CD8-positive, alpha-beta memory T cell (primary cell): ENCODE results near the gene SMYD3. TPM values are rescaled to one million over a fixed set of nuclear protein-coding genes. Genes with fewer than 3 reads are reported as not detected.
A peak's percentile ranks its signal among the peaks of the same experiment; 100 is the strongest.

Source experiments
- CTCF ChIA-PET: fragments of 350-600 bp; sonication (Branson Sonifier 250); formaldehyde crosslinking; loops from one replicate; lab custom pipeline; 2021; ENCODE audit warnings: antibody characterized with exemption; lab: Charles Lee
- POLR2A ChIA-PET: fragments of 350-600 bp; sonication (Branson Sonifier 250); formaldehyde crosslinking; loops from one replicate; lab custom pipeline; 2021; ENCODE audit warnings: antibody characterized with exemption; lab: Charles Lee
- DNase-seq, 5 donors: peaks; one replicate each; pipeline versions ENCODE4 v3.0.0 to v3.0.0-alpha.2; 2020 to 2022; ENCODE audit warnings: mixed read lengths in 1 of 5
- H3K27ac ChIP-seq: one replicate; pipeline ENCODE4 v1.7.0; 2013; ENCODE audit warnings: low read depth, mild to moderate bottlenecking, low read length, moderate library complexity
- H3K27me3 ChIP-seq: 2 replicates; pipeline ENCODE4 v1.7.0; 2013; ENCODE audit warnings: low read length, mild to moderate bottlenecking; ENCODE audit not compliant: insufficient read depth, poor library complexity, severe bottlenecking
- H3K36me3 ChIP-seq: 2 replicates; pipeline ENCODE4 v1.7.0; 2013; ENCODE audit warnings: mild to moderate bottlenecking, low read length, moderate library complexity; ENCODE audit not compliant: insufficient read depth
- H3K4me1 ChIP-seq: 2 replicates; pipeline ENCODE4 v1.7.0; 2013; ENCODE audit warnings: mild to moderate bottlenecking, low read length, moderate library complexity; ENCODE audit not compliant: insufficient read depth
- H3K4me3 ChIP-seq: 2 replicates; pipeline ENCODE4 v1.7.0; 2013; ENCODE audit warnings: mild to moderate bottlenecking, low read length
- H3K9me3 ChIP-seq: 2 replicates; pipeline ENCODE4 v1.7.0; 2013; ENCODE audit warnings: mild to moderate bottlenecking, low read length
- H3K27ac Mint-ChIP-seq, 8 donors: one replicate each; pipeline ENCODE4 v1.8.0; 2020 to 2021; ENCODE audit warnings: mixed read lengths in 8 of 8, mild to moderate bottlenecking in 6 of 8, inconsistent platforms in 3 of 8, moderate library complexity in 3 of 8
- H3K27me3 Mint-ChIP-seq, 2 donors: one replicate each; pipeline ENCODE4 v1.8.0; 2020 to 2021; ENCODE audit warnings: mixed read lengths in 2 of 2, mild to moderate bottlenecking in 1 of 2, moderate library complexity in 1 of 2
- H3K36me3 Mint-ChIP-seq, 3 donors: one replicate each; pipeline ENCODE4 v1.8.0; 2020 to 2021; ENCODE audit warnings: mixed read lengths in 3 of 3, inconsistent platforms in 1 of 3, mild to moderate bottlenecking in 1 of 3
- H3K4me1 Mint-ChIP-seq, 3 donors: one replicate each; pipeline ENCODE4 v1.8.0; 2020 to 2021; ENCODE audit warnings: mixed read lengths in 3 of 3, inconsistent platforms in 1 of 3, mild to moderate bottlenecking in 1 of 3
- H3K4me3 Mint-ChIP-seq, 7 donors: one replicate each; pipeline ENCODE4 v1.8.0; 2020 to 2021; ENCODE audit warnings: mixed read lengths in 7 of 7, mild to moderate bottlenecking in 6 of 7, moderate library complexity in 4 of 7, inconsistent platforms in 2 of 7
- H3K9me3 Mint-ChIP-seq, 5 donors: one replicate each; pipeline ENCODE4 v1.8.0; 2020 to 2022; ENCODE audit warnings: mixed read lengths in 5 of 5, mild to moderate bottlenecking in 3 of 5, moderate library complexity in 2 of 5, inconsistent platforms in 1 of 5
- polyA plus RNA-seq: library from polyadenylated mRNA; unstranded; fragments of 300-500 nt; fragmentation: Illumina TruSeq; gene quantifications from one replicate; pipeline ENCODE4 v1.2.3, GENCODE V29; 2021
- total RNA-seq, 2 experiments: library from RNA; stranded (reverse); gene quantifications; one replicate each; pipeline ENCODE4 v1.2.3, GENCODE V29; 2021

SMYD3 gene
- total and polyA plus RNA-seq, 3 experiments from 2014 or later, result 12.4 to 31.7 (median 14.5) TPM

DNA sequence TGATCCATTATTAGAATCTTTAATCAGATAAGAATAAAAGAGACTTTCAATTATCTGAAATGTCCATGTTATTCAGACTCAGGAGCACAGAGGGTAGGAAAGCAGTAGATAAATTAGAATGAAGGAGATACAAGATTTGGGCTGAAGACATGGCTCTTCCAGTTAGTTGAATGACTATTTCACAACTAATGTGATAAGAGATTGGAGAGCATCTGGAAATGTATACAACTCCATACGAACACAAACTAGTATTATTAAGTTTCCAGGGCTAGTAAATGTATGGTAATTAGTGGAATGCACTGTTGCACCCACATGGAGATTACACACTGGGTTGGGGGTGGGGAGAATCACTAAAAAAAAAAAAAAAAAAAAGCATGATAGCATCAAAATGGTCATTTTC is 734.3 kb downstream of the SMYD3 start:
- H3K9me3 Mint-ChIP-seq, result no peaks in the 10 kb centered on the region
- H3K27me3 Mint-ChIP-seq, result no peaks in the 10 kb centered on the region
- Histone ChIP-seq H3K4me1 (no peaks in the 10 kb centered on the region), H3K36me3 (no peaks in the 10 kb centered on the region), H3K9me3 (no peaks in the 10 kb centered on the region), H3K27me3 (no peaks in the 10 kb centered on the region), H3K27ac (no peak overlapping the region), H3K4me3 (no peak overlapping the region)
- H3K27ac Mint-ChIP-seq, result no peak overlapping the region
- peaks cover 12 to 31% (median 19%) of the 10 kb centered on the region in 3 donors for H3K36me3 Mint-ChIP-seq
- no peak for DNase-seq
- H3K4me1 Mint-ChIP-seq, result peaks cover 0 to 6% (median 4%) of the 10 kb centered on the region in 3 donors
- CTCF ChIA-PET, result no interaction called here
- POLR2A ChIA-PET, result no interaction called here
- no peak overlapping the region for H3K4me3 Mint-ChIP-seq

DNA sequence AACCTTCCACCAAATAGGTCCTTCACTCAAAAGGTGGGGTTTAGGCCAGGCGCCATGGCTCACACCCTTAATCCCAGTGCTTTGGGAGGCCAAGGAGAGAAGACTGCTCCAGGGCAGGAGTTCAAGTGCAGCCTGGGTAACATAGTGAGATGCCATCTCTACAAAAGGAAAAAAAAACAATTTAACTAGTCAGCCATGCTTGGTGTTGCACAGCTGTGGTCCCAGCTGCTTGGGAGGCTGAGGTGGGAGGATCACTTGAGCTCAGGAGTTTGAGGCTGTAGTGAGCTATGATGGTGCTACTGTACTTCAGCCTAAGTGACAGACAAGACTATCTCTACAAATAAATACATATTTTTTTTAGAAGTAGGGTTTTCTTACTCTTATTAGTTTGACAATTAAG is 734.8 kb downstream of the SMYD3 start:
- H3K4me3 ChIP-seq, result no peak overlapping the region
- no peaks in the 10 kb centered on the region for H3K4me1 ChIP-seq
- Mint-ChIP-seq H3K4me3 (no peak overlapping the region), H3K9me3 (peaks cover 0 to under 1% (median 0%) of the 10 kb centered on the region in 5 donors), H3K27ac (peak overlapping the region in 2 of 8 donors; percentile 15 to 48), H3K36me3 (peaks cover 14 to 31% (median 23%) of the 10 kb centered on the region in 3 donors), H3K4me1 (peaks cover 0 to 6% (median 4%) of the 10 kb centered on the region in 3 donors), H3K27me3 (no peaks in the 10 kb centered on the region)
- ChIA-PET POLR2A (no interaction called here), CTCF (no interaction called here)
- no peak for DNase-seq
- H3K27ac ChIP-seq, result no peak overlapping the region
- H3K36me3 ChIP-seq, result no peaks in the 10 kb centered on the region
- H3K27me3 ChIP-seq, result no peaks in the 10 kb centered on the region
- H3K9me3 ChIP-seq, result no peaks in the 10 kb centered on the region

DNA sequence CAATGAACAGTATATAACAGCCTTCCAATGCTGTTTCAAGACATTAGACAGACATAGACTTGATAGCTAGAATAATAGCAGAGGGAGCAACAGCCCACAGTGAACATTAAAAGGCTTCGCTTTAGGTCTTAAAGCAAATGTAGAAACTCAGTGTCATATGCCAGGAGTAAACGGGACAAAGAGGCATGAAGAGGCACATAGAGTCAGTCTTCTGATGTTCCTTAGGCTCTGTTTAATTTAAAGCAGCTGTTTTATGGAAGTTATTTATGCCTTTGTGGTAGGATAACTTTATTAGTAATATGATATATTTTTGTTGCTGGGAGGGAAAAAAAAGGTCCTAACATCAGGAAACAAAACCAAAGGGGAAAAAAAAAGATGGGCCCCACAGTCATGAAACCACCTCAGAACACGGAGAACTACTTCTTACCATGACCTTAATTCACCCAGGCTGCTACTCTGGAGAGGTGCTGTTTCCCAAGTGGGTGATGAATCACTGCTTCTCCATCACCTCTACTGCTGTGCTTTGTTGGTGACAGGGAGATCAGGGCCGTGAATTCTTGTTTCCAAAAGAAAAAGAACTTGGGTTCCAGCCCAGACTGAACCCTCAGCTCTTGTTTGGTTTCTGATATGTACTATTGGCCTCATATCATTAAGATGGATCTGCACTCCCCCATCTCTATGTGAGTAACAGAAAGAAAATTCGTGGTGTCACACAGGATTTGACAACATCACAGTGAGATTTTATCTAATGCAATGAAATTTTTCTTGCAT is 735.4 kb downstream of the SMYD3 start:
- peaks cover 15 to 37% (median 29%) of the 10 kb centered on the region in 3 donors for H3K36me3 Mint-ChIP-seq
- Histone ChIP-seq H3K4me1 (no peaks in the 10 kb centered on the region), H3K4me3 (no peak overlapping the region), H3K27ac (no peak overlapping the region), H3K36me3 (no peaks in the 10 kb centered on the region), H3K27me3 (no peaks in the 10 kb centered on the region), H3K9me3 (no peaks in the 10 kb centered on the region)
- peaks cover 0 to 2% (median 0%) of the 10 kb centered on the region in 5 donors for H3K9me3 Mint-ChIP-seq
- H3K27me3 Mint-ChIP-seq, result no peaks in the 10 kb centered on the region
- H3K4me3 Mint-ChIP-seq, result no peak overlapping the region
- DNase-seq, result no peak
- ChIA-PET POLR2A (no interaction called here), CTCF (no interaction called here)
- H3K4me1 Mint-ChIP-seq, result peaks cover 0 to 6% (median 4%) of the 10 kb centered on the region in 3 donors
- H3K27ac Mint-ChIP-seq, result peak overlapping the region in 2 of 8 donors; percentile 15 to 43

DNA sequence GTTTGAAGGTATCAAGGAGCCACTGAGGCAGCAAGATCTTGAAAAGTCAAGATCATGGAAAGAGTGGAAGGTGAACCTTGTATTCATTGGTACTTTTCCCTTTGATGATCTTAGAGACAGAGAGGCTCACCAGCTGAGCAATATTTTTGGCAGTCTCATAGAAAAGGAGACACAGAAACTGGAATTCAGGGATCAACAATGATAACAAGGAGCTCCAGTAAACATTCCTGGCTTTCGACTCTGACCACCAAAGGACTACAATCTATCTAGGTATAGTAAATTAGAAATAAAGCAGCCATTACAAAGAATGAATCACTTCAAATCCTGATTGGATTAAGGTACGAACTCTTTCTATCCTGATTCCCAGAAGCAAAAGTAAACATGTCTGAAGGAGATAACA is 736.9 kb downstream of the SMYD3 start:
- Histone ChIP-seq H3K27me3 (no peaks in the 10 kb centered on the region), H3K9me3 (no peaks in the 10 kb centered on the region), H3K4me3 (no peak overlapping the region), H3K27ac (no peak overlapping the region), H3K4me1 (no peaks in the 10 kb centered on the region), H3K36me3 (no peaks in the 10 kb centered on the region)
- peaks cover 19 to 49% (median 40%) of the 10 kb centered on the region in 3 donors for H3K36me3 Mint-ChIP-seq
- DNase-seq, result no peak
- H3K4me1 Mint-ChIP-seq, result peaks cover 0 to 6% (median 4%) of the 10 kb centered on the region in 3 donors
- H3K27ac Mint-ChIP-seq, result no peak overlapping the region
- POLR2A ChIA-PET, result no interaction called here
- CTCF ChIA-PET, result no interaction called here
- H3K4me3 Mint-ChIP-seq, result no peak overlapping the region
- H3K27me3 Mint-ChIP-seq, result peaks cover 0 to 2% of the 10 kb centered on the region in 2 donors
- peaks cover 0 to 2% (median 0%) of the 10 kb centered on the region in 5 donors for H3K9me3 Mint-ChIP-seq

DNA sequence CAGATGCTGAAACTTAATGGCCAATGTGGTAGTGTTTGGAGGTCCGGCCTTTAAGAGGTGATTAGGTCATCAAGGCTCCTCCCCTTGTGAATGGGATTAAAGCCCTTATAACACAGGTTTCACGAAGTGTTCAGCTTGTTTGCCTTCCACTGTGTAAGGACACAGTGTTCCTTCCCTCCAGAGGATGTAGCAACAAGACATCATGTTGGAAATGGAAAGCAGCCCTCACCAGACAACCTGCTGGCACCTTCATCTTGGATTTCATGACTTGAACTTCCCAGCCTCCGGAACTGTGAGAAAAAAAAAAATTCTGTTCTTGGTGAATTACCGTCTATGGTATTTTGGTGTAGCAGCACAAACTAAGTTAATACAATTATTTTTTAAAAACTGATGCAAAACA is 738.5 kb downstream of the SMYD3 start:
- peaks cover 0 to 6% (median 4%) of the 10 kb centered on the region in 3 donors for H3K4me1 Mint-ChIP-seq
- H3K27ac Mint-ChIP-seq, result no peak overlapping the region
- H3K9me3 ChIP-seq, result no peaks in the 10 kb centered on the region
- H3K4me3 ChIP-seq, result no peak overlapping the region
- no peak for DNase-seq
- H3K27me3 ChIP-seq, result no peaks in the 10 kb centered on the region
- CTCF ChIA-PET, result no interaction called here
- peaks cover 0 to 3% (median 0%) of the 10 kb centered on the region in 5 donors for H3K9me3 Mint-ChIP-seq
- no peak overlapping the region for H3K27ac ChIP-seq
- peaks cover 22 to 62% (median 51%) of the 10 kb centered on the region in 3 donors for H3K36me3 Mint-ChIP-seq
- no peaks in the 10 kb centered on the region for H3K36me3 ChIP-seq
- peaks cover 0 to 2% of the 10 kb centered on the region in 2 donors for H3K27me3 Mint-ChIP-seq
- no peak overlapping the region for H3K4me3 Mint-ChIP-seq
- POLR2A ChIA-PET, result no interaction called here
- H3K4me1 ChIP-seq, result no peaks in the 10 kb centered on the region

DNA sequence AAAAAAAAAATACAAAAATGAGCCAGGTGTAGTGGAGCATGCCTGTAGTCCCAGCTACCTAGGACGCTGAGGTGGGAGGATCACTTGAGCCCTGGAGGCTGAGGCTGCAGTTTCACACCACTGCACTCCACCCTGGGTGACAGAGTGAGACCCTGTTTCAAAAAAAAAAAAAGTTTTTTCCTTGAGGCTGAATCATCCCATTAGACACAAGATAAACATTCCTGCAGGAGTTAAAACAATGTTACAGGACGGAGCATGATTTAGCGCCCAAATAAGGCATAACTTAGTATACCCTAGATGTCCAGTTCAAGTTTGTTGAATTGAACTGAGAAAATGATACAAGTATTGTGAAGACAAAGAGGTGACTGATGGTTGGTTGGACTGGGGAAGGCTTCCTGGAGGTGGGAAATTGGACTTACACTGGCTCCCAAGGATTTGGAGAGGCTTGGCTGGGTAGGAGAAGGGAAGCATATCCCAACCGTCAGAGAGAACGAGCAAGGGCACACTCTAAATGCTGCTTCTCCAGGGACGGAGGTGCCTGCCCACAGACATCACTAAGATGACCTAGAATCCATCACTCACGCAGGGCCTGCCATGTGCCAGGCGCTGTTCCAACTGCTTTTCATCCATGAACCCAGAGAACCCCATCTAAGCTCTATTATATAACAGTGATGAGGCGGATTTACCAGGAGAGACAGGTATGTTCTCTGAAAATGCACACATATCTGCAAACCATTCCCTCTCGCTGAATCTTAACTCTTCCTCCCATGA is 741.7 kb downstream of the SMYD3 start:
- H3K27me3 Mint-ChIP-seq, result peaks cover 0 to 2% of the 10 kb centered on the region in 2 donors
- no peaks in the 10 kb centered on the region for H3K4me1 Mint-ChIP-seq
- H3K27ac Mint-ChIP-seq, result no peak overlapping the region
- Histone ChIP-seq H3K27me3 (no peaks in the 10 kb centered on the region), H3K9me3 (no peaks in the 10 kb centered on the region), H3K4me1 (no peaks in the 10 kb centered on the region), H3K27ac (no peak overlapping the region), H3K36me3 (no peaks in the 10 kb centered on the region), H3K4me3 (no peak overlapping the region)
- DNase-seq, result no peak
- peaks cover 0 to 19% (median 3%) of the 10 kb centered on the region in 5 donors for H3K9me3 Mint-ChIP-seq
- ChIA-PET POLR2A (no interaction called here), CTCF (no interaction called here)
- H3K4me3 Mint-ChIP-seq, result no peak overlapping the region
- peaks cover 34 to 88% (median 76%) of the 10 kb centered on the region in 3 donors for H3K36me3 Mint-ChIP-seq

DNA sequence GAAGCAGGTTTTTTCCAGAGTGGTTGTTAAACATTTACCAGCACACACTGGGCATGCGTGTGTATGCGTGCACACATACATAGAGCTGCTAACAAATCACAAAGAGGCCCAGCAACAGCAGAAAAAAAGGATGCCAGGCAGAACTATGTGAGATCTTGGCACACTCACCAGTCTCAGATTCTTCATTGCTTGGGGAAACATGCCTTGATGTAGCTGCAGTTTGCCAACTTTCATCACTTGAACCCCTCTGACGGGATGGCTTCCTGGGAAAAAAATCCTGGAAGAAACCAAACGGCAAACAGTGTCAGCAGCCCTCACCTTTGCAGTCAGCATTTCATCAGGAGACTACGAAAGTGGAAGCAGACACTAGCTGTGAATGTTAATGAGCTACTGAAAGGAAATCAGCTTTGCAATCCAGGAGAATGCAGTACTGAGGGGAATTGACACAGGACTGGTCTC is 743.2 kb downstream of the SMYD3 start:
- H3K27me3 Mint-ChIP-seq, result peaks cover 0 to 2% of the 10 kb centered on the region in 2 donors
- CTCF ChIA-PET, result no interaction called here
- Histone ChIP-seq H3K4me3 (no peak overlapping the region), H3K27ac (no peak overlapping the region), H3K4me1 (no peaks in the 10 kb centered on the region), H3K27me3 (no peaks in the 10 kb centered on the region), H3K9me3 (no peaks in the 10 kb centered on the region), H3K36me3 (no peaks in the 10 kb centered on the region)
- POLR2A ChIA-PET, result no interaction called here
- no peak overlapping the region for H3K4me3 Mint-ChIP-seq
- no peak overlapping the region for H3K27ac Mint-ChIP-seq
- H3K36me3 Mint-ChIP-seq, result peaks cover 35 to 89% (median 74%) of the 10 kb centered on the region in 3 donors
- no peaks in the 10 kb centered on the region for H3K4me1 Mint-ChIP-seq
- DNase-seq, result no peak
- peaks cover 0 to 30% (median 8%) of the 10 kb centered on the region in 5 donors for H3K9me3 Mint-ChIP-seq

DNA sequence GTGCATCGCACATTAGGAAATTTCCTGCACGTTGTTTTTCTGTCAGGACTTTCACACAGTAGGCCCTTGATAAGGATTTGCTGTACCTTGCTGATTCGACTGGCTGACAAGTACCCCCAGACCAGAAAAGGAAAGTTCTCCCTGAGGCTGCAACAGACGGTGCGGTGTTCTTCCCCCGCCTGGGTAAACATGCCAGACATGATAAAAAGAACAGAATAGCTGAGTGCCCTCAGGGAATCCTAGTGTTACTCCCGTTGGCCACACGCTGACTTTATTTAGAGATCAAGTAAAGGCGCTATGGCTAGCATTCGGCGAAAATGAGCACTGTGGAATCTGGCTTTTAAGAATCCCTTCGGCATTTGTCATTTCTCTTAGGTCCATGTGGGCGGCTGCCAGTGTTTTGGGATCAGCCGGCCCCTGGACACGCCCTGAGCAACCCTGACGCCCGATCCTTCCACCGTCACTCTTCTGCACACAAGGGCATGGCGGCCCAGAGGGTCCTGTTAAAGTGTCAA is 744.6 kb downstream of the SMYD3 start:
- DNase-seq, result no peak
- no peaks in the 10 kb centered on the region for H3K27me3 ChIP-seq
- Mint-ChIP-seq H3K4me3 (no peak overlapping the region), H3K36me3 (peaks cover 27 to 90% (median 66%) of the 10 kb centered on the region in 3 donors), H3K9me3 (peaks cover 12 to 41% (median 16%) of the 10 kb centered on the region in 5 donors), H3K27ac (no peak overlapping the region), H3K27me3 (peaks cover 0 to 2% of the 10 kb centered on the region in 2 donors), H3K4me1 (no peaks in the 10 kb centered on the region)
- no peak overlapping the region for H3K27ac ChIP-seq
- no peaks in the 10 kb centered on the region for H3K4me1 ChIP-seq
- CTCF ChIA-PET, result no interaction called here
- H3K4me3 ChIP-seq, result no peak overlapping the region
- POLR2A ChIA-PET, result no interaction called here
- no peaks in the 10 kb centered on the region for H3K36me3 ChIP-seq
- no peaks in the 10 kb centered on the region for H3K9me3 ChIP-seq
